PC-9 (cell line): ENCODE data around the gene FAM120A. TPM values are rescaled to one million over a fixed set of nuclear protein-coding genes. Genes with fewer than 3 reads are reported as not detected.

Source experiments
- BruUV-seq: library from RNA; stranded (reverse); fragments of 400-500 nt; replicated peaks from 2 replicates; lab custom pipeline; 2021; lab: Mats Ljungman, UMichigan
- CTCF ChIA-PET: fragments of 300-600 bp; sonication (Branson Sonifier 250); formaldehyde crosslinking; loops from one replicate; lab custom pipeline; 2022; ENCODE audit warnings: antibody characterized with exemption; lab: Charles Lee
- POLR2A ChIA-PET: fragments of 300-600 bp; sonication (Branson Sonifier 250); formaldehyde crosslinking; loops from one replicate; lab custom pipeline; 2022; ENCODE audit warnings: antibody characterized with exemption; ENCODE audit not compliant: unreplicated experiment; lab: Charles Lee
- DNase-seq, 2 experiments: peaks; one replicate each; pipeline versions ENCODE4 v3.0.0 to v3.0.0-alpha.2; 2015 to 2022; ENCODE audit warnings: mixed read lengths in 1 of 2
- H2AFZ ChIP-seq: fragments of 200-600 bp; sonication (generic); 2 replicates; pipeline ENCODE4 v1.8.1; 2017; ENCODE audit warnings: antibody characterized with exemption
- H3F3A ChIP-seq: fragments of 200-600 bp; sonication (generic); 2 replicates; pipeline ENCODE4 v1.8.1; 2017; ENCODE audit warnings: antibody characterized with exemption, mild to moderate bottlenecking, low read depth; ENCODE audit not compliant: insufficient read depth
- H3K27ac ChIP-seq: fragments of 200-600 bp; sonication (generic); 2 replicates; pipeline ENCODE4 v1.6.1; 2016; ENCODE audit warnings: mixed run types
- H3K27me3 ChIP-seq: fragments of 200-600 bp; sonication (generic); 2 replicates; pipeline ENCODE4 v1.6.1; 2016; ENCODE audit warnings: low read depth, mixed run types; ENCODE audit not compliant: insufficient read depth
- H3K36me3 ChIP-seq: fragments of 200-600 bp; sonication (generic); 2 replicates; pipeline ENCODE4 v1.6.1; 2016; ENCODE audit warnings: low read depth, mixed run types
- H3K4me1 ChIP-seq: fragments of 200-600 bp; sonication (generic); replicated peaks from 2 replicates; pipeline ENCODE4 v1.6.1; 2016; ENCODE audit warnings: mixed run types; ENCODE audit not compliant: insufficient read depth
- H3K4me2 ChIP-seq: fragments of 200-600 bp; sonication (generic); 2 replicates; pipeline ENCODE4 v1.6.1; 2017; ENCODE audit warnings: mixed run types
- H3K4me3 ChIP-seq: fragments of 200-600 bp; sonication (generic); 2 replicates; pipeline ENCODE4 v1.6.1; 2016; ENCODE audit warnings: mixed run types
- H3K79me2 ChIP-seq: fragments of 200-600 bp; sonication (generic); 2 replicates; pipeline ENCODE4 v1.6.1; 2017; ENCODE audit warnings: low read depth, mixed run types
- H3K9me2 ChIP-seq: fragments of 200-600 bp; sonication (generic); 2 replicates; pipeline ENCODE4 v1.8.1; 2017; ENCODE audit warnings: mild to moderate bottlenecking; ENCODE audit not compliant: insufficient read depth
- H3K9me3 ChIP-seq: fragments of 200-600 bp; sonication (generic); 2 replicates; pipeline ENCODE4 v1.8.1; 2016; ENCODE audit warnings: low read depth; ENCODE audit not compliant: insufficient read depth
- H4K20me1 ChIP-seq: fragments of 200-600 bp; sonication (generic); 2 replicates; pipeline ENCODE4 v1.8.1; 2017; ENCODE audit not compliant: insufficient read depth
- EZH2 ChIP-seq: fragments of 200-600 bp; sonication (generic); IDR thresholded peaks from 2 replicates; pipeline ENCODE4 v1.8.0; 2017; ENCODE audit warnings: antibody characterized with exemption, low read depth
- intact Hi-C: fragments of 100-400 bp; cut with micrococcal nuclease; formaldehyde crosslinking; loops from one replicate; pipeline ENCODE4 v1.10.0; 2022; ENCODE audit not compliant: unreplicated experiment
- total RNA-seq: library from RNA; stranded (reverse); gene quantifications from 2 replicates; pipeline ENCODE4 v1.2.3, GENCODE V29; 2021
- TF ChIP-seq, protein P1 (sequence below): fragments of 200-600 bp; sonication (generic); conservative IDR thresholded peaks from 2 replicates; pipeline ENCODE4 v1.6.1; 2017; ENCODE audit warnings: mixed run types, antibody characterized with exemption, mild to moderate bottlenecking, moderate library complexity

FAM120A gene
- total RNA-seq, 1 experiment from 2014 or later, result 171 TPM

DNA sequence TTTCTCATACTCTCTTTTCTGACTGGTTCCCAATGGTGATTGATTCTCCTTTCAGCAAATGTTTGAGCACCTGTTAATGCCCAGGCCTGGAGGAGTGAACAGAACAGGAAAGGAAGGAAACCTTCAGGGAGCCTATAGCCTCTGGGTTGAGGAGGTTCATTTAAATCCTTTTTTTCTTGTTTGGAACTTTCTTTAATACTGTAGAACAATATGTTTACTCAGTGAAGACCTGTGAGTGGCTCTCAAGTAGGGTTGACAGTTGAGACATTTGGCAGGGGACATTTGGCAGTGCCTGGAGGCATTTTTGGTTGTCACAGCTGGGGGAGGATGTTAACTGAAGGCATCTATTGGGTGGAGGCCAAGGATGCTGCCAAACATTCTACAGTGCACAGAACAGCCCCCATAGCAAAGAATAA, 8.0 kb downstream of the FAM120A start:
- Histone ChIP-seq H3K79me2 (peaks cover 100% of the 10 kb centered on the region), H3K36me3 (peaks cover 6% of the 10 kb centered on the region; the same call in 1 of the 2 replicates), H3K9me2 (no peaks in the 10 kb centered on the region), H2AFZ (no peak overlapping the region), H3F3A (no peaks in the 10 kb centered on the region), H3K4me2 (no peak overlapping the region), H3K4me3 (no peak overlapping the region), H3K9me3 (no peaks in the 10 kb centered on the region; the same call in 1 of the 2 replicates), H3K27ac (no peak overlapping the region), H4K20me1 (peaks cover 6% of the 10 kb centered on the region), H3K27me3 (no peaks in the 10 kb centered on the region), H3K4me1 (peaks cover 10% of the 10 kb centered on the region)
- POLR2A ChIA-PET, result no interaction called here
- no TSS peak for BruUV-seq
- DNase-seq, result no peak
- CTCF ChIA-PET, result no interaction called here
- intact Hi-C loops, result loop anchor here (10.0 kb wide), 1 partner anchor 505 kb away; no protein-coding TSS in a partner anchor
- TF ChIP-seq, protein P1, sequence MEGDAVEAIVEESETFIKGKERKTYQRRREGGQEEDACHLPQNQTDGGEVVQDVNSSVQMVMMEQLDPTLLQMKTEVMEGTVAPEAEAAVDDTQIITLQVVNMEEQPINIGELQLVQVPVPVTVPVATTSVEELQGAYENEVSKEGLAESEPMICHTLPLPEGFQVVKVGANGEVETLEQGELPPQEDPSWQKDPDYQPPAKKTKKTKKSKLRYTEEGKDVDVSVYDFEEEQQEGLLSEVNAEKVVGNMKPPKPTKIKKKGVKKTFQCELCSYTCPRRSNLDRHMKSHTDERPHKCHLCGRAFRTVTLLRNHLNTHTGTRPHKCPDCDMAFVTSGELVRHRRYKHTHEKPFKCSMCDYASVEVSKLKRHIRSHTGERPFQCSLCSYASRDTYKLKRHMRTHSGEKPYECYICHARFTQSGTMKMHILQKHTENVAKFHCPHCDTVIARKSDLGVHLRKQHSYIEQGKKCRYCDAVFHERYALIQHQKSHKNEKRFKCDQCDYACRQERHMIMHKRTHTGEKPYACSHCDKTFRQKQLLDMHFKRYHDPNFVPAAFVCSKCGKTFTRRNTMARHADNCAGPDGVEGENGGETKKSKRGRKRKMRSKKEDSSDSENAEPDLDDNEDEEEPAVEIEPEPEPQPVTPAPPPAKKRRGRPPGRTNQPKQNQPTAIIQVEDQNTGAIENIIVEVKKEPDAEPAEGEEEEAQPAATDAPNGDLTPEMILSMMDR, result no peak
- no peak for TF ChIP-seq EZH2

DNA sequence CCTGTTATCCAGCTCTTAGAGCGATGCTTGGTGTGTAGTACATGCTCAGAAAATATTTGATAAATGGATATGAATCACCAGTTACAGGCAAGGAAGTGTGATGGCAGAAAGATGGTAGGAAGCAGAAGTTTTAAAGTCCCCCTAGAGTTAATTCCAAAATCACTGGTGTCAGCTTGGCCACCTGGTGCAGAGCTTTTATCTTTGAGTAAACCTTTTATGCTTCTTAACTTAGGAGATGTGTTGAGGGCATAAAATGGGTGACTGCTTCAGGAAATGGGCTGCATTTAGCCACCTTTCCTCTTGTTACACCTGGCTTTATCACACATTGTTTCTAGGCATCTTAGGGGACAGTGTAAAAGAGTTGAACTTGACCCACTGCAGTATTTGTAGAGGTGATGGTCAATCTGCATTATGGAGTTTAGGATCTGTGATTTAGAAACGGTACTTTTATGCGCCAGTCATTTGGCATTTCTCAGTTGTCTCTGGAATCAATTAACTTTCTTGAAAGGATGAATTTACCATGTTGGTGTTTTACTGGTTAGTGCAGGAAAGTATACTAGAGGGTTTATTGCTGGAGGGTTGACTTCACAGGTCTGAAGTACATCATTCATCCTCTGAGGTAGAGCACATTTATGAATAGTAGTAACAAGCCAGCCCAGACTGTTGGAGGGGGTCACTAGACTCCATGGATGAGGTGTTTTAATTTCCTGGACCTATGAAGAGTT, 9.4 kb downstream of the FAM120A start:
- DNase-seq, result no peak
- Histone ChIP-seq H3K4me1 (no peaks in the 10 kb centered on the region), H3K27ac (no peak overlapping the region), H3F3A (no peaks in the 10 kb centered on the region), H3K9me3 (no peaks in the 10 kb centered on the region; the same call in 1 of the 2 replicates), H3K36me3 (peaks cover 6% of the 10 kb centered on the region; the same call in 1 of the 2 replicates), H3K9me2 (no peaks in the 10 kb centered on the region), H3K4me2 (no peak overlapping the region), H4K20me1 (no peaks in the 10 kb centered on the region; the same call in 1 of the 2 replicates), H3K27me3 (no peaks in the 10 kb centered on the region), H3K4me3 (no peak overlapping the region), H2AFZ (no peak overlapping the region), H3K79me2 (peaks cover 100% of the 10 kb centered on the region)
- POLR2A ChIA-PET, result no interaction called here
- BruUV-seq, result no TSS peak
- intact Hi-C loops, result no loop called here
- TF ChIP-seq EZH2, result no peak
- TF ChIP-seq, protein P1, result no peak
- CTCF ChIA-PET, result no interaction called here

DNA sequence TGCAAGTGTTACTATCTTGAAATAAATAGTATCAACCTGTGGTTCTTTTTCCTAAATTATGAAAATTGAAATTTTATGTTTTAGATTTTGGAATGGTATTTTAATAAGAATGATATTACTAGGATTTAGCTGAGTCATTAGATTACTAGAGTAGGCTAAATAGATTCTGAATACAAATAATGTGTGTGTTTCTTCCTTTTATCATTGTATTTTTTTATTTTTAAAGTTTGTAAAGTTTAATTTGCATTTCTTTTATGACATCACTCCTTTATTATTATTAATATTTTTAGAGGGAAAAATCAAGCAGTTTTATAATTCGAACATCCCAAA, 9.9 kb downstream of the FAM120A start:
- H3K4me2 ChIP-seq, result no peak overlapping the region

More for the DNA sequence above, 9.9 kb downstream of the FAM120A start:
- Histone ChIP-seq H3K4me1 (no peaks in the 10 kb centered on the region), H3K9me2 (no peaks in the 10 kb centered on the region), H2AFZ (no peak overlapping the region), H3K9me3 (no peaks in the 10 kb centered on the region; the same call in 1 of the 2 replicates), H3F3A (no peaks in the 10 kb centered on the region), H4K20me1 (no peaks in the 10 kb centered on the region; the same call in 1 of the 2 replicates), H3K27me3 (no peaks in the 10 kb centered on the region), H3K27ac (no peak overlapping the region), H3K4me3 (no peak overlapping the region), H3K36me3 (peaks cover 6% of the 10 kb centered on the region; the same call in 1 of the 2 replicates), H3K79me2 (peaks cover 100% of the 10 kb centered on the region)
- POLR2A ChIA-PET, result no interaction called here
- no peak for DNase-seq
- TF ChIP-seq EZH2, result no peak
- TF ChIP-seq, protein P1, result no peak
- intact Hi-C loops, result no loop called here
- CTCF ChIA-PET, result no interaction called here
- BruUV-seq, result no TSS peak
